HG03378 (cell line): ENCODE data around the gene TRIM28.

Source experiments
- ATAC-seq: cut with Tn5 transposase; IDR thresholded peaks from one replicate; pipeline ENCODE4 v1.9.1; 2021; ENCODE audit warnings: mild to moderate bottlenecking, moderate library complexity; ENCODE audit not compliant: unreplicated experiment

Gene TRIM28

DNA sequence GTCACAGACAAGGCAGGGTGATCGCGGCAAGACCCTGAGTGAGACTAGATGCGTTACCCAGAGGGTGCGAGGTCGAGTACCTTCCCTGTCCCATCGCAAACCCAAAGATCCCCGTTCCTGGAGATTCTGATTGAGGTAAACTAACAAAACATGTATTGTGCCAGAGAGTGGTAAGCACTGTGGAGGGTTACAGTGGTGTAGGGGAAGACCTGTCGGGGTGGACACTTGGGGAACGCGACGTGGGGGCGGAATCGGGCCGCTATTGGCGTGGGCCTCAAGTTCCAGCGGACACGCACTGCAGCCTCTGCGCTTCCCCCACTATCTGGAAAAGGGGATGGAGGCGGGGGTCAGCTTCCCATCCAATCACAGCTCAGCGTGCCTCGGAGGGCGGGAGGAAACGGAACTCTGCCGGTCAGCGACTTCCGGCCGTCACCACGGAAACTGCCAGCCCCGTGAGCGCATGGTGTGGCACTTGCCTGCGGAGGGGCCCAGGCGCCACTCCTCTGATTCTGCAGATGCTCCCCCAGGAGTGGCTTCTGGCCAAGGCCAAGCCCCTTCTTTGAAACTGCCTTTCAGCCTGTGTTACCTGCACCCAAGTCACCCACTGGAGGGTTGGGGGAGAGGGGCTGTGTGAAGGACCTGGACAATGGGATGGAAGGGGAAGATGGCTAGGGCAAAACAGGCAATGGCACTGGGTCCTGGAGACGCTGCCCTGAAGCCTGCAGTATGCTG, 15.6 kb downstream of the TRIM28 start:
- peak; percentile 2 for ATAC-seq

DNA sequence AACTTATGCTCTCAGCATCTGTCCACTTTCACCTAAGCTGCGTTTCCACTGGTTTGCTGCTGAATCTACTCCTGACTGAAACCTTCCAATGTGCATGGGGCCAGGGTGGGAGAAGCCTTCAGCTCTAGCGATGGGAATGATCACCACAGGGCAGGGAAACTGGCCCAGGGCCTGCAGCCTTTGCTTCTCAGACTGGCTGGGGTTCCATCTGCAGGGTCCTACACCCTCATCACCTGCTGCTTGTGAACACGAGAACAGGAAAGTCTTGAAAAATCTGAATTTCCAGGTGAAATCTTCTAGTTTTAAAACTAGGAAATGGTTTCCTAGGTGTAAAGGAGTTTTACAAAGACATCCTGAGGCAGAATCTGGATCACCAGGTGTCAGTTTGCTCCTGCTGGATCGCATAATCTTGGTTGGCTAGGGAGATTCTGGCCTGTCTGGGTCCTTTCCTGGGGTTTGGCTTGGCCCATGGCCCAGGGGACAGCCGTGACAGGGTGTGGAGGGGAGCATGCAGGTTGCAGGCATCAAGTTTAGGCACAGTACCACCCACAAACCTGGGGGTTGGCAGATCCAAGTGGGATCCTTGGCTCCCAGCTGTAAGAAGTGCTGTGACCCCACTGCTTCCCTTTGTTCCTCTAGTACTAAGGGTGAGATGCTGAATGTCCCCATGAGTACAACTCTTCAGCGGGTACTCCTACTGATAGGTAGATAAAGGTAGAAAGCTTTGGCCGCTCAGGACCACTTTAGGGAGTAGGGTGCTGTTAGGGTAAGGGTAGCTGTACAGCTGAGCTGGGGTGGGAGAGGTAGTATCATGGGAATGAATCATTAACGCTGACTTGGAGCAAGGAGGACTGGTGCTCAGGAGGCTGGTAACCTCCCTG, 16.4 kb downstream of the TRIM28 start:
- ATAC-seq, result no peak

- ATAC-seq, result no peak
Measured at GRCh38 chr19:58560921-58561320, 17.1 kb downstream of the TRIM28 start.

DNA sequence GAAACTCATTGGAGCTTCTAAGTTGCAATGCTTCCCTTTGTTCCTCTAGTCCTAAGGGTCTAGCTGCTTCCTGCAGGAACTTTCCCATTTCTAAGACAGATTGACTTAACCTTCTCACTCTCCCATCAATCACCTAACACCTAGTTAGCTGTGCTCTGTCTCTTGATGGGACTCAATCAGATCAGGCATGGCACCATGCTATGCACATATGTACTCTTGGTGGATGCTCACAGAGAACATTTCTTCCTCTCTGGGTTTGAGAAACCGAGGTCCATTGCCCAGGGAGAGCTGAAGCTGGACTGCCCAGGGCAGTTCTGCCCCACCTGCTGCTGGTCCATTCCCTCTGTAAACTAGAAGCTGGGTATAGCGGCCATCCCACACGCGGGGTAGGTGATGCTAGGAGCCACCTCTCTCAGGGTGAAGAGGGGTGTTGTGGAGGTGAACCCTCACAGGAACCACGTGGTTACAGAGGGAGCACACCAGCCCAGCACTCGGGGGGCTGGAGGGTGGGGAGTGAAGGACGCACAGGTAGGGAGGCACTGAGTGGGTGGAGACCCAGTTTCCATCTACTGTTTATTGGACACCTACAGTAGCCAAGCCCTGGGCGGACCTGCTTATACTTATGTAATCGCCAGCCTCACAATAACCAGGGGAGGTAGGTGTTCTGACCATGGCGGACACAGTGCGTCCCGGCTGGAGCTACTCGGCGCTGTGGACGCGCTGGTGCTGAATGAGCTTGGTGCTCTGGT, 17.7 kb downstream of the TRIM28 start:
- ATAC-seq, result no peak

GRCh38 chr19:58562122-58563033, 18.5 kb downstream of the TRIM28 start:
- no peak for ATAC-seq

- no peak for ATAC-seq
Measured at GRCh38 chr19:58563034-58563573, 19.2 kb downstream of the TRIM28 start.

GRCh38 chr19:58563823-58564222, 20.0 kb downstream of the TRIM28 start:
- no peak for ATAC-seq

- ATAC-seq, result no peak
Measured at GRCh38 chr19:58566989-58567388, 23.1 kb downstream of the TRIM28 start.

DNA sequence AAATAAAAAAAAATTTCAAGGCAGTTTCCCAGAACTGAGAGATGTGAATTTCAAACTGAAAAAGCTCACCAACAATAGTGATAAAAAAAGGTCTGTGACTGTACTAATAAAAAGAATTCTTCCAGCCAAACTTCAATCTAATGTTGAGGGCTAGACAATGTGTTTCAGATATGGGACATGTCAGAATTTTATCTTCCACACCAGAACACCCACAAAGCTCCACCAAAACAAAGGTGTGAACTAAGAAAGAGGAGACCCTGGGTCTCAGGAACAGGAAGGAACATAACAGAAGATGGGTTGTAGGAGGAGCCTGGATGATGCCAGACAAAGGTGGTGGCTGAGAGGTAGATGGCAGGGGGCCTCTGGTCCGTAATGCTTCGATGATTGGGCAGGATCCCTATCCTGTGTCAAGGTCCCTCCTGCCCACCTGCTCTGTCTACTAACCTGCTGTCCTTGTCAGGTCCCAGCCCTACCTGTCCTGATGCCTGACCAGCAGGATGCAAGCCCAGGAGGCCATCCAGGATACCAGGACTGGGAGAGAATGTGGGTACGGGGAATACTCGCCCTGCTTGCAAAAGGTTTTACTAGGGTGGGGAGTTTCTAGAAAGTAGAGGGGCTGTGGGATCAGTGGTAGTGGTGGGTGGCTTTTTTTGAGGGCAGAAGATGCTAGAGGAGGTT, 24.7 kb downstream of the TRIM28 start:
- ATAC-seq, result no peak

DNA sequence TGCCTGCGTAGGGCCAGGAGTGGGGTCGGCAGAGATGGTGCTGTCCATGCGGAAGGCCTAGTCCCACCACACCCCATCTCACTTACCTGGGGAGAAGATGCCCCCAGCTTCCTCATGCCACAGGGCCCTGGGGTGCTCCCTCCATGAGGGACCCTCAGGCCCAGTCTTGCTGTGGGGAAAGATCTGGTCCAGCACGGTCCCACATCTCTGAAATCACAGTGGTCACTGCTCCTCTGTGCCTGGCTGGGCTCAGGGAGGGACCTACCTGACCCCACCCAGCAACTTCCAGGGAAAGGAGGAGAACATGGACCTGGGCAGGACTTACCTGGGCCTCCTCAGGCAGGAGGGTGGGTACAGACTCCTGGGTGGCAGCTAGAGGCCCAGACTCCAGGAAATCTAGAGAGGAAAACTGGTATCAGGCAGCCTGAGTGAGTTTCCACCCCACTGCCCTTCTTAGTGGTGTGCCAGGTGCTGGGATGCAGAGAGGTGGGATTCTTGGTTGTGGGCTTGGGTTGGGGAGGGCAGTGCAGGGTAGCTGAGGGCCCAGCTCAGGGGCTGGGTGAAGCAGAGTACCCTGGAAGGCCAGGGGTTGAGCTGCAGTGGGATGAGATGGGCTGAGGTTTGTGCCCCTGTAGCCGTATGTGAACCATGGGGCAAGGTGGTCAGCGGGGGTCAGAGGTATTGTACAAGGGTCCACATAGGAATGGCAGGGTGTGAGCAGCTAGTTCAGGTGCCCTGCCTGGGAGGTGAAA, 25.5 kb downstream of the TRIM28 start:
- ATAC-seq, result no peak

DNA sequence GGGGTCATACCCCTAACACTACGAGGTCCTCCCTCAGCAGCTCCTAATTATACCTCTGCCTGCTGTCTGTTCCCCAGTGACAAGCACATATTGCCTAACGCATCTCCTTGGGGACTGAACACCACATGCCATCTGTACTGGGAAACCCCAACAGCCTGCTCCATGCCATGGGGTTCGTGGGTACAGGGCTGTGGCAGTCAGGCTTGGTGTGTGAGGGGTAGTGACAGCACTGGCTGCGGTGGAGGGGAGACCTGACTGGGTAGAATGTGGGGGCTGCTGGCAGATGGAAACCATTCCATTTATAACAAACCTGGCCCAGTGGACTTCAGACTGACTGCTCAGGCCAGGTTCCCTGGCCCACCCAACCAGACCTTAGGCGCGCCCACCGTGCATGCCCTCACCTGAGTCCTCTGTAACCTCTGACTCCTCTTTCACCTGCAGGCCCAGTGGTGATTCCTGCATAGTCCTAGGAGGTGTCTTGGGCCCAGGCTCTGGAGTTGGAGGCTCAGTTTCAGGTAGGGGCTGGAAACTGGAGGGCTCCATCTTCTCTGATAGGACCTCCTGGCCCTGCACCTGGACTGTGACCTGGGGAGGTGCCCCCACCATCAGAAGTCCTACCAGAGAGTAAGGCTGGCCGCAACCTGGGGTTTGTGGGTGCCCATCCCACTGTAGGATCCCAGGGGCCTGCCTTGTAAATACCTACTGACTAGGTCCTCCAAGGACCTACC, 26.2 kb downstream of the TRIM28 start:
- no peak for ATAC-seq

- ATAC-seq, result no peak
Measured at GRCh38 chr19:58570770-58571574, 27.1 kb downstream of the TRIM28 start.

- ATAC-seq, result no peak
Measured at GRCh38 chr19:58571575-58571947, 27.7 kb downstream of the TRIM28 start.

- no peak for ATAC-seq
Measured at GRCh38 chr19:58572026-58572817, 28.4 kb downstream of the TRIM28 start.

- ATAC-seq, result peak; percentile 55
Measured at GRCh38 chr19:58572818-58573657, 29.2 kb downstream of the TRIM28 start, which contains the start of gene MZF1. MZF1 (minus strand) TSS chr19:58573335; CDS start chr19:58571389, 1,946 bp downstream.
